Endothelial cell (in vitro differentiated cells): ENCODE measurements around the gene SLC1A5. TPM values are rescaled to one million over a fixed set of nuclear protein-coding genes. Genes with fewer than 3 reads are reported as not detected.

Experiments used
- DNase-seq: peaks from one replicate; pipeline ENCODE4 v3.0.0; 2021; ENCODE audit warnings: low spot score
- H3K27ac Mint-ChIP-seq: one replicate; pipeline ENCODE4 v1.8.0; 2021; ENCODE audit warnings: mixed read lengths, inconsistent platforms; ENCODE audit not compliant: unreplicated experiment
- H3K27me3 Mint-ChIP-seq: one replicate; pipeline ENCODE4 v1.8.0; 2021; ENCODE audit warnings: mild to moderate bottlenecking, moderate library complexity, mixed read lengths, inconsistent platforms; ENCODE audit not compliant: unreplicated experiment
- H3K36me3 Mint-ChIP-seq: one replicate; pipeline ENCODE4 v1.8.0; 2021; ENCODE audit warnings: mild to moderate bottlenecking, low read depth, mixed read lengths, inconsistent platforms; ENCODE audit not compliant: unreplicated experiment
- H3K4me1 Mint-ChIP-seq: one replicate; pipeline ENCODE4 v1.8.0; 2021; ENCODE audit warnings: mild to moderate bottlenecking, mixed read lengths, inconsistent platforms; ENCODE audit not compliant: unreplicated experiment
- H3K4me3 Mint-ChIP-seq: one replicate; pipeline ENCODE4 v1.8.0; 2021; ENCODE audit warnings: mild to moderate bottlenecking, mixed read lengths, inconsistent platforms; ENCODE audit not compliant: unreplicated experiment
- H3K9me3 Mint-ChIP-seq: one replicate; pipeline ENCODE4 v1.8.0; 2021; ENCODE audit warnings: mixed read lengths, inconsistent platforms; ENCODE audit not compliant: unreplicated experiment
- total RNA-seq: library from RNA; stranded (reverse); fragmentation: NEBNext Ultra II Directional; extraction: Animal tissue kit (Norgen Biotek cat#: 25700); gene quantifications from one replicate; pipeline ENCODE4 v1.2.1, GENCODE V29; 2021; ENCODE audit not compliant: unreplicated experiment
- TF ChIP-seq, protein P1 (sequence below): fragments of 200-600 bp; sonication (generic); IDR thresholded peaks from one replicate; pipeline ENCODE4 v1.5.0; 2021; ENCODE audit warnings: antibody characterized with exemption; ENCODE audit not compliant: unreplicated experiment

Gene SLC1A5
- total RNA-seq, 1 donor from 2014 or later, result 62.6 TPM

DNA sequence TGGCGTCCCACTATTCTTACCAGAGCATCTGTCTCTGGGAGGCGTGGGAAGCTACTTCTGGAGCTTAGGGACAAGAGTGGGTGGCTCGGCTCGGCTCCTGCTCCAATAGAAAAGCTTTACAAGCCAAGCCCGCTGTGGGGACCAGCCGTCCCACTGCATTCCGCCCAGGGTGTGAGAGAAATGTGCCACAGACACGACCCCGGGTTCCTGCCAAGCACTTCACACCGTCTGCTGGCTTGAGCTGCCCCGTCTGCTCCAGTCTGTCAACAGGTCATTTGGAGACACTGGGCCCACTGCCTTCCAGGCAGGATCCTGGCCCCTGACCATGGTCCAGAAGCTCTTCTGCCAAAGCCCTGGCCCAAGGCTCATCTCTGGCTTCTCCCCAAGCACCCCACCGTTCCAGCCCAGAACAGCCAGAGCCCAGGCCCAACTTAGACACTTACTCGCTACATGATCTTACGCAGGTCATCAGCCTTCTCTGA lies 49.1 kb downstream of the SLC1A5 start:
- Mint-ChIP-seq H3K36me3 (peaks cover 15% of the 10 kb centered on the region), H3K9me3 (no peaks in the 10 kb centered on the region), H3K4me1 (peaks cover 18% of the 10 kb centered on the region), H3K4me3 (peak overlapping the region; percentile 6), H3K27ac (no peak overlapping the region), H3K27me3 (peaks cover 8% of the 10 kb centered on the region)
- DNase-seq, result no peak
- TF ChIP-seq, protein P1, sequence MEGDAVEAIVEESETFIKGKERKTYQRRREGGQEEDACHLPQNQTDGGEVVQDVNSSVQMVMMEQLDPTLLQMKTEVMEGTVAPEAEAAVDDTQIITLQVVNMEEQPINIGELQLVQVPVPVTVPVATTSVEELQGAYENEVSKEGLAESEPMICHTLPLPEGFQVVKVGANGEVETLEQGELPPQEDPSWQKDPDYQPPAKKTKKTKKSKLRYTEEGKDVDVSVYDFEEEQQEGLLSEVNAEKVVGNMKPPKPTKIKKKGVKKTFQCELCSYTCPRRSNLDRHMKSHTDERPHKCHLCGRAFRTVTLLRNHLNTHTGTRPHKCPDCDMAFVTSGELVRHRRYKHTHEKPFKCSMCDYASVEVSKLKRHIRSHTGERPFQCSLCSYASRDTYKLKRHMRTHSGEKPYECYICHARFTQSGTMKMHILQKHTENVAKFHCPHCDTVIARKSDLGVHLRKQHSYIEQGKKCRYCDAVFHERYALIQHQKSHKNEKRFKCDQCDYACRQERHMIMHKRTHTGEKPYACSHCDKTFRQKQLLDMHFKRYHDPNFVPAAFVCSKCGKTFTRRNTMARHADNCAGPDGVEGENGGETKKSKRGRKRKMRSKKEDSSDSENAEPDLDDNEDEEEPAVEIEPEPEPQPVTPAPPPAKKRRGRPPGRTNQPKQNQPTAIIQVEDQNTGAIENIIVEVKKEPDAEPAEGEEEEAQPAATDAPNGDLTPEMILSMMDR, result no peak

DNA sequence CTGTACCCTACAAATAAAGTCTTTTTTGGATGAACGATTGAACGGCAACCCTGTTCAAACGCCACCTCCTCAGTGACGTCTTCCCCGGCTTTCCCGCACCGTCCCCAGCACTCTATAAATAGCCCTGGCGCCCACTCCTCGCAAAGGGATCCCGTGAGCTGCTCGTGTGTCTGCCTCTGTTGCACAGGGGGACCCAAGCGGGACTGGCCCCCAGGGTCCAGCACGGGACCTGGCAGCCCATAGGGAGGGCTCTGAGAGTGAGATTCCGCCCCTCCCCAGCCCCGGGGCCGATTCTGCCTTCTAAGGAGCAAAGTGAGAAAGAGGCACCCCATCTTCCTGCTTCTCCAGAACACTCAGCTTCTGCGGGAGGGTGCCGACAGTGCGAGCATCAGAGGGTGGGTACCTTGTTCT lies 50.6 kb downstream of the SLC1A5 start:
- H3K4me1 Mint-ChIP-seq, result peaks cover 8% of the 10 kb centered on the region
- no peak for DNase-seq
- peak overlapping the region; percentile 53 for H3K4me3 Mint-ChIP-seq
- peak overlapping the region; percentile 52 for H3K27ac Mint-ChIP-seq
- peaks cover 4% of the 10 kb centered on the region for H3K27me3 Mint-ChIP-seq
- TF ChIP-seq, protein P1, result no peak
- no peaks in the 10 kb centered on the region for H3K9me3 Mint-ChIP-seq
- H3K36me3 Mint-ChIP-seq, result peaks cover 25% of the 10 kb centered on the region

DNA sequence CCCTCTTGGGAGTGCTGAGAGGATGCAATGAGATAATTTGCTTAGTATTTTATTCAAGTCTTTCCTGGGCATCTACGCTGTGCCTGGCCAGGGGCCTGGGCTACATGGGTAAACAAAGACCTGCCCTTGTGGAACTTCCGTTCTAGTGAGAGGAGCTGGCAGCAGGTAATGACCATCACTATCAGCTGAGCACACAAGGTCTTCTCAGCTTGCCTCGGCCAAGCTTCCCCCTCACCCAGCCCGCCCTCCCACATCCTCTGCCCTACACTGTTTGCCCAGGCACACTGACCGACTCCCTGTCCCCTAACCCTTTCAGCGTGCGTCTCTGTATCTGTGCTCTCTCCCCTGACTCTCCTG lies 51.1 kb downstream of the SLC1A5 start:
- TF ChIP-seq, protein P1, result no peak
- H3K27ac Mint-ChIP-seq, result no peak overlapping the region
- peaks cover 25% of the 10 kb centered on the region for H3K36me3 Mint-ChIP-seq
- peaks cover 2% of the 10 kb centered on the region for H3K27me3 Mint-ChIP-seq
- peaks cover 7% of the 10 kb centered on the region for H3K4me1 Mint-ChIP-seq
- H3K9me3 Mint-ChIP-seq, result no peaks in the 10 kb centered on the region
- no peak overlapping the region for H3K4me3 Mint-ChIP-seq
- no peak for DNase-seq

DNA sequence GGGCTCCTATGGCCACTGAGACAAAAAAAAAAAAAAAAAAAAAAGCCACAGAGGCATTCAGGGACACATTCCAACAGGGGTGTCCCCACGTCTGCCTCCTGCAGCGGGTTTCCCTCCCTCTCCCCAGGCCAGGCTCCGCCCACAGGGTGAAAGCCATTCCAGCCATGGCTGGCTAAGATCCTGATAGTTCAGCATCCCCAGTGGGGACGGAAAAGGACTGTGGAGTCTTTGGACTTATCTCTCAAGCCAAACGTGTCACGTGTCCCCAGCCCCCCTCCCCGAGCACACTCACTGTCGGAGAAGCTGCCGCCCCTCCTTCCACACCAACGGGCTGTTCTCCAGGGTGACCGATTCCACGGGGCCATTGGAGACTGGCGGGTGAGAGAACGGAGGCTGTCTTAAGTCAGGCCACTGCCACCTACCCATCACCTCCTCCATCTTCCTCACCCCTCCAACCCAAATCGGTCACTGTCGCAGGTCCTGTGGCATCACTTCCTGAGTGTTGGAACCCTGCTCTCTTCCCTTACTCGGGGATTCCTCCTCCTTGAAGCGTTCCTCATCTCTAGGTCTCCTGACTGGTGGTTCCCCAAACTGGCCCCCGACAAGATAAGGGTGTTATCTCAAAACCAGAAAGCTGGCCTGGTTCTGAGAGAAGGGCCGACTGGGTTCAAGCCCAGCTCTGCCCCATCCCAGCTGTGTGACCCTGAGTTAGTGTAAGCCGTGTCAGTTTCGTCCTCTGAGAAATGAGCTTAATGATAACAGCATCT lies 51.7 kb downstream of the SLC1A5 start:
- Mint-ChIP-seq H3K9me3 (no peaks in the 10 kb centered on the region), H3K4me3 (no peak overlapping the region), H3K27ac (no peak overlapping the region), H3K36me3 (peaks cover 31% of the 10 kb centered on the region), H3K27me3 (peaks cover 8% of the 10 kb centered on the region), H3K4me1 (peaks cover 1% of the 10 kb centered on the region)
- DNase-seq, result no peak
- TF ChIP-seq, protein P1, result no peak

GRCh38 chr19:46733690-46734292 lies 54.6 kb downstream of the SLC1A5 start:
- no peak for DNase-seq
- H3K27me3 Mint-ChIP-seq, result peaks cover 12% of the 10 kb centered on the region
- no peak overlapping the region for H3K4me3 Mint-ChIP-seq
- TF ChIP-seq, protein P1, result no peak
- H3K9me3 Mint-ChIP-seq, result no peaks in the 10 kb centered on the region
- H3K4me1 Mint-ChIP-seq, result peaks cover 5% of the 10 kb centered on the region
- H3K36me3 Mint-ChIP-seq, result peaks cover 42% of the 10 kb centered on the region
- no peak overlapping the region for H3K27ac Mint-ChIP-seq
